Stomach (tissue), 9 donors: ENCODE measurements around the gene HTR1D. TPM values are rescaled to one million over a fixed set of nuclear protein-coding genes. Genes with fewer than 3 reads are reported as not detected.

Experiments
- DNase-seq, 2 donors: peaks; one replicate each; pipeline versions ENCODE4 v3.0.0 to v3.0.0-alpha.2; 2013 to 2019
- H3K27ac ChIP-seq, 5 donors: fragments of 200-600 bp in 4 of 5; sonication (generic) in 4 of 5; one replicate each; pipeline ENCODE4 v1.5.1; 2013 to 2019; ENCODE audit warnings: mild to moderate bottlenecking in 1 of 5, moderate library complexity in 1 of 5
- H3K27me3 ChIP-seq, 3 donors: fragments of 200-600 bp; sonication (generic); one replicate each; pipeline ENCODE4 v1.5.1; 2017 to 2019; ENCODE audit warnings: mixed run types in 1 of 3
- H3K36me3 ChIP-seq, 4 donors: fragments of 200-600 bp; sonication (generic); 1 replicate in 3 of 4; 2 replicates in 1 of 4; pipeline ENCODE4 v1.5.1; 2016 to 2019
- H3K4me1 ChIP-seq, 4 donors: fragments of 200-600 bp; sonication (generic); one replicate each; pipeline ENCODE4 v1.5.1; 2016 to 2019
- H3K4me3 ChIP-seq, 4 donors: fragments of 200-600 bp; sonication (generic) in 3 of 4; one replicate each; pipeline ENCODE4 v1.5.1; 2016 to 2019; ENCODE audit warnings: mild to moderate bottlenecking in 1 of 4
- H3K9me3 ChIP-seq, 4 donors: fragments of 200-600 bp; sonication (generic); one replicate each; pipeline ENCODE4 v1.5.1; 2016 to 2019
- EP300 ChIP-seq: sonication (generic); formaldehyde crosslinking; IDR thresholded peaks from one replicate; pipeline ENCODE4 v1.6.1; 2017; ENCODE audit warnings: antibody characterized with exemption
- POLR2A ChIP-seq, 4 donors: fragments of 450-650 bp; IDR thresholded peaks; one replicate each; pipeline ENCODE4 v1.6.1; 2016; ENCODE audit warnings: antibody characterized with exemption in 4 of 4, control low read depth in 2 of 4, mild to moderate bottlenecking in 1 of 4, moderate library complexity in 1 of 4
- POLR2AphosphoS5 ChIP-seq, 3 donors: sonication (generic); formaldehyde crosslinking; IDR thresholded peaks; one replicate each; pipeline ENCODE4 v1.6.1; 2016; ENCODE audit warnings: antibody characterized with exemption in 3 of 3
- WGBS, 5 donors: extraction: QIAGEN DNeasy Blood & Tissue Kit in 3 of 5; methylation state at CpG; one replicate each; pipeline versions ENCODE4 v1.1.5 to v1.1.7; 2013 to 2018; 5-methylcytosine and 5-hydroxymethylcytosine counted together
- intact Hi-C: fragments of 100-400 bp; cut with DNase I; formaldehyde crosslinking; loops from one replicate; pipeline ENCODE4 v1.15.1; 2023; ENCODE audit warnings: low total_unique reads
- polyA plus RNA-seq, 3 donors: library from polyadenylated mRNA; stranded (reverse); fragments of 200-250 nt; gene quantifications; one replicate each; pipeline ENCODE4 v1.2.3, GENCODE V29; 2013
- total RNA-seq, 5 donors: library from RNA; depleted of rRNA; stranded (reverse); fragments of >200 nt; gene quantifications; one replicate each; pipeline versions ENCODE4 v1.1.0 to v1.2.3, GENCODE V29; 2014 to 2016
- TF ChIP-seq, protein P1 (sequence below), 7 experiments: fragments of 450-650 bp in 4 of 7; fragments of 200-600 bp in 3 of 7; sonication (generic) in 3 of 7; IDR thresholded peaks; one replicate each; pipeline ENCODE4 v1.5.1; 2016 to 2019; ENCODE audit warnings: antibody characterized with exemption in 7 of 7, control low read depth in 2 of 7, mild to moderate bottlenecking in 1 of 7
- donor health status: healthy with polysubstance abuse.
- donor health status: Bipolar disorder and iron deficiency.
- donor health status: healthy.

HTR1D gene
- total and polyA plus RNA-seq, 8 donors: 0.19 to 0.58 TPM; not detected in 6

- Histone ChIP-seq H3K9me3 (no peaks in the 10 kb centered on the region), H3K27ac (peak overlapping the region; percentile 89 to 96 (median 92)), H3K27me3 (no peaks in the 10 kb centered on the region), H3K4me3 (peak overlapping the region; percentile 74 to 86 (median 77)), H3K4me1 (peaks cover 8 to 48% (median 21%) of the 10 kb centered on the region in 4 donors), H3K36me3 (no peaks in the 10 kb centered on the region)
- WGBS, 5 donors: 0 to 2% (median 1%) methylated on average over 21 to 49 of the region's 49 CpGs
- peak in 1 of 2 donors; percentile 71 for DNase-seq
- TF ChIP-seq EP300 (no peak), POLR2AphosphoS5 (IDR thresholded peaks at IDR 0.05) (no peak), POLR2A (IDR thresholded peaks at IDR 0.05) (no peak)
- TF ChIP-seq, protein P1, sequence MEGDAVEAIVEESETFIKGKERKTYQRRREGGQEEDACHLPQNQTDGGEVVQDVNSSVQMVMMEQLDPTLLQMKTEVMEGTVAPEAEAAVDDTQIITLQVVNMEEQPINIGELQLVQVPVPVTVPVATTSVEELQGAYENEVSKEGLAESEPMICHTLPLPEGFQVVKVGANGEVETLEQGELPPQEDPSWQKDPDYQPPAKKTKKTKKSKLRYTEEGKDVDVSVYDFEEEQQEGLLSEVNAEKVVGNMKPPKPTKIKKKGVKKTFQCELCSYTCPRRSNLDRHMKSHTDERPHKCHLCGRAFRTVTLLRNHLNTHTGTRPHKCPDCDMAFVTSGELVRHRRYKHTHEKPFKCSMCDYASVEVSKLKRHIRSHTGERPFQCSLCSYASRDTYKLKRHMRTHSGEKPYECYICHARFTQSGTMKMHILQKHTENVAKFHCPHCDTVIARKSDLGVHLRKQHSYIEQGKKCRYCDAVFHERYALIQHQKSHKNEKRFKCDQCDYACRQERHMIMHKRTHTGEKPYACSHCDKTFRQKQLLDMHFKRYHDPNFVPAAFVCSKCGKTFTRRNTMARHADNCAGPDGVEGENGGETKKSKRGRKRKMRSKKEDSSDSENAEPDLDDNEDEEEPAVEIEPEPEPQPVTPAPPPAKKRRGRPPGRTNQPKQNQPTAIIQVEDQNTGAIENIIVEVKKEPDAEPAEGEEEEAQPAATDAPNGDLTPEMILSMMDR (IDR thresholded peaks at IDR 0.05): no peak
- intact Hi-C loops: no loop called here
Measured at GRCh38 chr1:23168079-23168444, 49.2 kb downstream of the HTR1D start.

GRCh38 chr1:23167353-23168078 is 49.8 kb downstream of the HTR1D start:
- Histone ChIP-seq H3K27ac (peak overlapping the region; percentile 89 to 96 (median 92)), H3K27me3 (no peaks in the 10 kb centered on the region), H3K9me3 (no peaks in the 10 kb centered on the region), H3K4me1 (peaks cover 8 to 48% (median 21%) of the 10 kb centered on the region in 4 donors), H3K36me3 (no peaks in the 10 kb centered on the region), H3K4me3 (peak overlapping the region; percentile 74 to 86 (median 77))
- no peak for TF ChIP-seq EP300
- TF ChIP-seq POLR2AphosphoS5 (IDR thresholded peaks at IDR 0.05): no peak
- TF ChIP-seq POLR2A (IDR thresholded peaks at IDR 0.05): no peak
- TF ChIP-seq, protein P1 (IDR thresholded peaks at IDR 0.05): no peak
- intact Hi-C loops: no loop called here
- 1 to 2% (median 2%) methylated on average over 14 to 45 of the region's 45 CpGs for WGBS, 5 donors
- DNase-seq: peak; percentile 54 to 82

GRCh38 chr1:23166854-23167253 is 50.4 kb downstream of the HTR1D start:
- Histone ChIP-seq H3K9me3 (no peaks in the 10 kb centered on the region), H3K27me3 (no peaks in the 10 kb centered on the region), H3K4me3 (peak overlapping the region; percentile 74 to 86 (median 77)), H3K4me1 (peaks cover 8 to 48% (median 21%) of the 10 kb centered on the region in 4 donors), H3K27ac (peak overlapping the region in 3 of 5 donors; percentile 90 to 96 (median 95)), H3K36me3 (no peaks in the 10 kb centered on the region)
- intact Hi-C loops: no loop called here
- TF ChIP-seq POLR2A (IDR thresholded peaks at IDR 0.05): no peak
- no peak for TF ChIP-seq EP300
- TF ChIP-seq POLR2AphosphoS5 (IDR thresholded peaks at IDR 0.05): no peak
- TF ChIP-seq, protein P1 (IDR thresholded peaks at IDR 0.05): no peak
- no peak for DNase-seq

- intact Hi-C loops: no loop called here
- WGBS, 5 donors: 68 to 85% (median 78%) methylated on average over 3 of the region's 3 CpGs
- H3K4me3 ChIP-seq: no peak overlapping the region
- H3K4me1 ChIP-seq: peaks cover 8 to 54% (median 25%) of the 10 kb centered on the region in 4 donors
- no peaks in the 10 kb centered on the region for H3K27me3 ChIP-seq
- no peak for DNase-seq
- no peak for TF ChIP-seq POLR2A (IDR thresholded peaks at IDR 0.05)
- TF ChIP-seq, protein P1 (IDR thresholded peaks at IDR 0.05): no peak
- no peak for TF ChIP-seq EP300
- TF ChIP-seq POLR2AphosphoS5 (IDR thresholded peaks at IDR 0.05): no peak
- H3K27ac ChIP-seq: no peak overlapping the region
- no peaks in the 10 kb centered on the region for H3K9me3 ChIP-seq
- H3K36me3 ChIP-seq: no peaks in the 10 kb centered on the region
Measured at GRCh38 chr1:23163395-23163794, 53.9 kb downstream of the HTR1D start.
